ENCODE results near the gene DSCAM. TPM values are rescaled to one million over a fixed set of nuclear protein-coding genes. Genes with fewer than 3 reads are reported as not detected.
A peak's percentile ranks its signal among the peaks of the same experiment; 100 is the strongest.

DSCAM gene
- total RNA-seq, 1 donor from 2014 or later: 2.7 TPM

DNA sequence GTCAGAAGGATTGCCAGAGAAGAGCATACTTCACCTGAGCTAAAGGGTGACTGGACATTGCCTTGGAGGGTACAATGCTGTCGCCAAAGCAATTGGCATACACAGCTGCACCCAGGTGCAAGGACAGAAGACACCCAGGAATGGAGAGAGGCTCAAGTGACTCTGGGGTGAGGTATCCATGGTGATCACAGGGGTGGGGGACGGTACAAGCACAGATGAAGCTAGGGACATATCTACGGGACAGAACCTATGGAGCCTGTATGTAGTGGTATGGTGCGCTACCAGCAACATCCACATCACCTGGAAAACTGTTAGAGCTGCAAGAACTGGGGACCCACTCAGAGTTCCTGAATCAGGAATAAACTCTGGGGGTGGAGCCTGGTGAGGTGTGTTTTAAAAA, 693.6 kb downstream of the DSCAM start:
- H3K36me3 Mint-ChIP-seq (ENCODE audit: insufficient read depth): no peaks in the 10 kb centered on the region
- H3K27ac Mint-ChIP-seq: no peak overlapping the region
- H3K27me3 Mint-ChIP-seq: no peaks in the 10 kb centered on the region
- no peak overlapping the region for H3K4me3 Mint-ChIP-seq (ENCODE audit: low read depth)
- H3K9me3 Mint-ChIP-seq (ENCODE audit: low read depth): no peaks in the 10 kb centered on the region
- peaks cover 4% of the 10 kb centered on the region for H3K4me1 Mint-ChIP-seq (ENCODE audit: low read depth)
- TF ChIP-seq, protein P1, sequence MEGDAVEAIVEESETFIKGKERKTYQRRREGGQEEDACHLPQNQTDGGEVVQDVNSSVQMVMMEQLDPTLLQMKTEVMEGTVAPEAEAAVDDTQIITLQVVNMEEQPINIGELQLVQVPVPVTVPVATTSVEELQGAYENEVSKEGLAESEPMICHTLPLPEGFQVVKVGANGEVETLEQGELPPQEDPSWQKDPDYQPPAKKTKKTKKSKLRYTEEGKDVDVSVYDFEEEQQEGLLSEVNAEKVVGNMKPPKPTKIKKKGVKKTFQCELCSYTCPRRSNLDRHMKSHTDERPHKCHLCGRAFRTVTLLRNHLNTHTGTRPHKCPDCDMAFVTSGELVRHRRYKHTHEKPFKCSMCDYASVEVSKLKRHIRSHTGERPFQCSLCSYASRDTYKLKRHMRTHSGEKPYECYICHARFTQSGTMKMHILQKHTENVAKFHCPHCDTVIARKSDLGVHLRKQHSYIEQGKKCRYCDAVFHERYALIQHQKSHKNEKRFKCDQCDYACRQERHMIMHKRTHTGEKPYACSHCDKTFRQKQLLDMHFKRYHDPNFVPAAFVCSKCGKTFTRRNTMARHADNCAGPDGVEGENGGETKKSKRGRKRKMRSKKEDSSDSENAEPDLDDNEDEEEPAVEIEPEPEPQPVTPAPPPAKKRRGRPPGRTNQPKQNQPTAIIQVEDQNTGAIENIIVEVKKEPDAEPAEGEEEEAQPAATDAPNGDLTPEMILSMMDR (IDR thresholded peaks at IDR 0.05; ENCODE audit: unreplicated experiment): no peak
- DNase-seq (ENCODE audit: low spot score, unreplicated experiment): no peak

DNA sequence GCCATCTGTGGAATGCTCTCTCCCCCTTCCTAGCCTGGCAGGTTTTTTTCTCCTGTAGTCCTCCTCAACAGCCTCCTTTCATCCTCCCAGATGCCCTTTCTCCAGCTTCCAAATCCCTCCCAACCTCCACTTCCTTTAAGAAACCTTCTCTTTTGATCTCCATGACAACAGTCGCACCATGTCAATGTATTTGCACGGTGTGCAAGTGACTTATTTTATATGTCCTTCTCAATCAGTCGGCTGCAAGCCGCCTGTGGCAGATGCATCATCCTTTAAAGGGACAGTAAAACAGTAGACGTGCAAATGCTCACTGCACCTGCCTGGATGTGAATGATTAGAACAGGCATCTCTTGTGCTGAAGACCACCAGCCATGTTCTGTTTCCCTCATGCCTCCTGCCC, 694.5 kb downstream of the DSCAM start:
- Mint-ChIP-seq H3K36me3 (ENCODE audit: insufficient read depth) (no peaks in the 10 kb centered on the region), H3K9me3 (ENCODE audit: low read depth) (no peaks in the 10 kb centered on the region), H3K4me1 (ENCODE audit: low read depth) (peaks cover 4% of the 10 kb centered on the region), H3K4me3 (ENCODE audit: low read depth) (no peak overlapping the region), H3K27ac (no peak overlapping the region), H3K27me3 (no peaks in the 10 kb centered on the region)
- DNase-seq (ENCODE audit: low spot score, unreplicated experiment): no peak
- TF ChIP-seq, protein P1 (IDR thresholded peaks at IDR 0.05; ENCODE audit: unreplicated experiment): no peak

DNA sequence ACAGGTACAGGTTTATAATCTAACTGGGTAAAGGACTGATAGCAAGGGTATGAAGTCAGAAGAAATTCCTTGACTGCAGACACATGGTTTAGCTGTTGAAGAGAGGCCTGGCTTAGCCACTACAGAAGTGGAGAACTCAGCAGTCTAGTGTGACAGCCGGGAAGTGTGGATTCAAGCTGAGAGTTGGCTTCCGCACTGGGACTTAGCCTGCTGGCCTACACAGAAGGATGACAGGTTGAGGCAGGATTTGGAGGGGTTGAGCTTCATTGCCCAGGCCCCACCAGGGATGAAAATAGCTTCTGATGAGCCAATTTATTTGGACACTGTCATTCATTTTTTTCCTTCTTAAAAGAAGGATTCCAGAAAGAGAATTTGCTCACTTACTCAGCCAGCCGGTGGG, 695.3 kb downstream of the DSCAM start:
- H3K9me3 Mint-ChIP-seq (ENCODE audit: low read depth): no peaks in the 10 kb centered on the region

DNA sequence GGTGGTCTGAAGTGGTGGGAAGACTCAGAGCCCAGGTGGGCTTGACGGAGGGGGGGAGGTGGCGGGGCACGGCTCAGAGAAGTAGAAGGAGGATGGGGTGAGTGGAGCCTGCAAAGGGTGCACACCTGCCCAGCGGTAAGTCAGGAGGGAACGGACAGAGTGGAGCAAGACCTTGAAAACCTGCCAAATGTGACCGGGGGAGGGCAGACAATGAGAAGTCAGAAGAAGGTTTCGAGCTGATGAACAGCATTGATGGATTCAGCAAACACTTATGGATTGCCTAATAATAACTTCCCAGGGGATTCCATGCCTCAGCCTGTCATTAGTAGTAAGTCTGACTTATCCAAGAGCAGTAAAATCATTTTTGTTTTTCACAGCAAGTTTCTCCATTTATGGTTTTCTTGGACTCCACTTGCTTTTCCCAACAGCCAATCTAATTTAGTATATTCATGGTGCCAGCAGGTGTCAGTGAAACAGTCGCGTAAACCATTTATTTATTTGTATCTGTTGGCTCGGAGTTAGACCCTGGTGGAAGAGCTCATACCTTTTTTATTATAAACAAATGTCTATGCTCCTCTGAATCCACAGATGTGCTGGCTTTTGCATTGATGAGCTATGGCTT, 700.6 kb downstream of the DSCAM start:
- DNase-seq (ENCODE audit: low spot score, unreplicated experiment): no peak
- no peaks in the 10 kb centered on the region for H3K36me3 Mint-ChIP-seq (ENCODE audit: insufficient read depth)
- no peak overlapping the region for H3K4me3 Mint-ChIP-seq (ENCODE audit: low read depth)
- H3K4me1 Mint-ChIP-seq (ENCODE audit: low read depth): no peaks in the 10 kb centered on the region
- TF ChIP-seq, protein P1 (IDR thresholded peaks at IDR 0.05; ENCODE audit: unreplicated experiment): no peak
- H3K27ac Mint-ChIP-seq: no peak overlapping the region
- no peaks in the 10 kb centered on the region for H3K27me3 Mint-ChIP-seq
- H3K9me3 Mint-ChIP-seq (ENCODE audit: low read depth): no peaks in the 10 kb centered on the region

More for the DNA sequence above, 695.3 kb downstream of the DSCAM start:
- no peaks in the 10 kb centered on the region for H3K27me3 Mint-ChIP-seq
- H3K36me3 Mint-ChIP-seq (ENCODE audit: insufficient read depth): no peaks in the 10 kb centered on the region
- peaks cover 4% of the 10 kb centered on the region for H3K4me1 Mint-ChIP-seq (ENCODE audit: low read depth)
- no peak for DNase-seq (ENCODE audit: low spot score, unreplicated experiment)
- no peak overlapping the region for H3K4me3 Mint-ChIP-seq (ENCODE audit: low read depth)
- TF ChIP-seq, protein P1 (IDR thresholded peaks at IDR 0.05; ENCODE audit: unreplicated experiment): no peak
- H3K27ac Mint-ChIP-seq: no peak overlapping the region

DNA sequence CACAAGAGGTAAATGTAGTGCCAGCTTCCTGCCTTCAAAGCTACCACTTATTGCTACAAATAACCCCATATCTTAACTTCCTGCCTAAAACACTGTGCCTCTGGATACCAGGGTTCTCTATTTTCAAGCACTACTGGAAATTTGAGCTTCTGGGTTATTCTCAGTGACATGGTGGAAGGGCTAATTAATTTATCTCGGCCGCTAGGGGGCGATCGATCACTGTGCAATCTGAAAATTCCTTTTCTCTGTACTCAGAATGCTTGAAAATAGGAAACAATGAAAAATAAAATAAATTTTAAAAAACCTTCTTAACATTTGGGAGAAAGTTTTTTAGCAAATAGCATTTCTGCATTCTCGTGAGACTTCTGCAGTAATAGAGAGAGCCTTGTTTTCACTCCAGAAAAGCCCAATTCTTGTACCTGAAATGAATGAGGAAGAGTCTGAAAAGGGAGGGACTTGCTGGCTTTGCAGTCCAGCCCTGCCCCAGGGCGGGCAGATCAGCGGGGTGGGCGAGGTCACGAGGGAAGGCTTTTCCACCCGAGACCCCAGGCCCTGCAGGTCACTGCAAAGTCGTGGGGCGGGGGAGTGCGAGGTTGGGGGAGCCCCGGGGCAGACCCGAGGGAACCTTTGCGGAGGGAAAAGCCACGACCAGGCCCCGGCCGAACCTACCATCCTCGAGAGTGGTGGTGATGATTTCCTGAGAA, 703.0 kb downstream of the DSCAM start:
- H3K4me3 Mint-ChIP-seq (ENCODE audit: low read depth): no peak overlapping the region
- TF ChIP-seq, protein P1 (IDR thresholded peaks at IDR 0.05; ENCODE audit: unreplicated experiment): peak; percentile 86
- H3K9me3 Mint-ChIP-seq (ENCODE audit: low read depth): no peaks in the 10 kb centered on the region
- DNase-seq (ENCODE audit: low spot score, unreplicated experiment): peak; percentile 49
- no peaks in the 10 kb centered on the region for H3K36me3 Mint-ChIP-seq (ENCODE audit: insufficient read depth)
- no peaks in the 10 kb centered on the region for H3K27me3 Mint-ChIP-seq
- no peak overlapping the region for H3K27ac Mint-ChIP-seq
- H3K4me1 Mint-ChIP-seq (ENCODE audit: low read depth): no peaks in the 10 kb centered on the region
